Measurements from ENCODE around the gene VAMP8.
"Not testable (repeated sequence)": the region's sequence is repeated elsewhere in the genome, so short reads cannot be mapped to it uniquely, and the experiment has no call there.

Gene VAMP8

GRCh38 chr2:85539361-85540132 lies 37.8 kb upstream of the VAMP8 start:
- Histone ChIP-seq H3K4me2 (ENCODE audit: low read length) (peak overlapping the region; percentile 98), H3K9me3 (replicated peaks; ENCODE audit: low read length) (no peaks in the 10 kb centered on the region), H3K4me1 (ENCODE audit: control insufficient read depth, insufficient read depth, low read length) (peaks cover 31% of the 10 kb centered on the region), H3K36me3 (ENCODE audit: insufficient read depth, low read length) (peaks cover 48% of the 10 kb centered on the region), H3K9ac (ENCODE audit: low read depth, low read length) (peak overlapping the region; percentile 99), H3K4me3 (ENCODE audit: low read length) (peak overlapping the region; percentile 98), H3K27me3 (ENCODE audit: control insufficient read depth, insufficient read depth, low read length) (no peaks in the 10 kb centered on the region)

GRCh38 chr2:85540133-85540648 lies 37.2 kb upstream of the VAMP8 start:
- peaks cover 54% of the 10 kb centered on the region for H3K36me3 ChIP-seq (ENCODE audit: insufficient read depth, low read length)
- H3K4me3 ChIP-seq (ENCODE audit: low read length): peak overlapping the region; percentile 98
- H3K4me1 ChIP-seq (ENCODE audit: control insufficient read depth, insufficient read depth, low read length): peaks cover 31% of the 10 kb centered on the region
- no peaks in the 10 kb centered on the region for H3K27me3 ChIP-seq (ENCODE audit: control insufficient read depth, insufficient read depth, low read length)
- H3K9me3 ChIP-seq (replicated peaks; ENCODE audit: low read length): no peaks in the 10 kb centered on the region
- peak overlapping the region; percentile 98 for H3K4me2 ChIP-seq (ENCODE audit: low read length)
- peak overlapping the region; percentile 99 for H3K9ac ChIP-seq (ENCODE audit: low read depth, low read length)

- H3K4me1 ChIP-seq (ENCODE audit: control insufficient read depth, insufficient read depth, low read length): peaks cover 29% of the 10 kb centered on the region
- peaks cover 64% of the 10 kb centered on the region for H3K36me3 ChIP-seq (ENCODE audit: insufficient read depth, low read length)
- peak overlapping the region; percentile 98 for H3K4me3 ChIP-seq (ENCODE audit: low read length)
- no peaks in the 10 kb centered on the region for H3K9me3 ChIP-seq (replicated peaks; ENCODE audit: low read length)
- peak overlapping the region; percentile 98 for H3K4me2 ChIP-seq (ENCODE audit: low read length)
- peak overlapping the region; percentile 99 for H3K9ac ChIP-seq (ENCODE audit: low read depth, low read length)
- H3K27me3 ChIP-seq (ENCODE audit: control insufficient read depth, insufficient read depth, low read length): no peaks in the 10 kb centered on the region
Measured at GRCh38 chr2:85541262-85541661, 36.1 kb upstream of the VAMP8 start.

GRCh38 chr2:85541753-85542457 lies 35.5 kb upstream of the VAMP8 start:
- Histone ChIP-seq H3K36me3 (ENCODE audit: insufficient read depth, low read length) (peaks cover 64% of the 10 kb centered on the region), H3K27me3 (ENCODE audit: control insufficient read depth, insufficient read depth, low read length) (no peaks in the 10 kb centered on the region), H3K4me1 (ENCODE audit: control insufficient read depth, insufficient read depth, low read length) (peaks cover 24% of the 10 kb centered on the region), H3K9ac (ENCODE audit: low read depth, low read length) (peak overlapping the region; percentile 99), H3K9me3 (replicated peaks; ENCODE audit: low read length) (no peaks in the 10 kb centered on the region), H3K4me3 (ENCODE audit: low read length) (peak overlapping the region; percentile 98), H3K4me2 (ENCODE audit: low read length) (peak overlapping the region; percentile 98)

- H3K36me3 ChIP-seq (ENCODE audit: insufficient read depth, low read length): peaks cover 64% of the 10 kb centered on the region
- no peaks in the 10 kb centered on the region for H3K9me3 ChIP-seq (replicated peaks; ENCODE audit: low read length)
- H3K4me3 ChIP-seq (ENCODE audit: low read length): peak overlapping the region; percentile 98
- H3K27me3 ChIP-seq (ENCODE audit: control insufficient read depth, insufficient read depth, low read length): no peaks in the 10 kb centered on the region
- H3K4me2 ChIP-seq (ENCODE audit: low read length): peak overlapping the region; percentile 98
- peak overlapping the region; percentile 99 for H3K9ac ChIP-seq (ENCODE audit: low read depth, low read length)
- peaks cover 16% of the 10 kb centered on the region for H3K4me1 ChIP-seq (ENCODE audit: control insufficient read depth, insufficient read depth, low read length)
Measured at GRCh38 chr2:85542777-85543176, 34.6 kb upstream of the VAMP8 start.

GRCh38 chr2:85544254-85544691 lies 33.1 kb upstream of the VAMP8 start:
- H3K27me3 ChIP-seq (ENCODE audit: control insufficient read depth, insufficient read depth, low read length); H3K9me3 ChIP-seq (replicated peaks; ENCODE audit: low read length); H3K4me3 ChIP-seq (ENCODE audit: low read length); H3K9ac ChIP-seq (ENCODE audit: low read depth, low read length): not testable (repeated sequence)
- peaks cover 28% of the 10 kb centered on the region for H3K4me1 ChIP-seq (ENCODE audit: control insufficient read depth, insufficient read depth, low read length)
- H3K4me2 ChIP-seq (ENCODE audit: low read length): peak overlapping the region; percentile 23
- peaks cover 64% of the 10 kb centered on the region for H3K36me3 ChIP-seq (ENCODE audit: insufficient read depth, low read length)

- Histone ChIP-seq H3K4me1 (ENCODE audit: control insufficient read depth, insufficient read depth, low read length) (peaks cover 35% of the 10 kb centered on the region), H3K36me3 (ENCODE audit: insufficient read depth, low read length) (peaks cover 59% of the 10 kb centered on the region)
- not testable (repeated sequence) for H3K27me3 ChIP-seq (ENCODE audit: control insufficient read depth, insufficient read depth, low read length); H3K4me2 ChIP-seq (ENCODE audit: low read length); H3K4me3 ChIP-seq (ENCODE audit: low read length); H3K9me3 ChIP-seq (replicated peaks; ENCODE audit: low read length); H3K9ac ChIP-seq (ENCODE audit: low read depth, low read length)
Measured at GRCh38 chr2:85544915-85545779, 32.2 kb upstream of the VAMP8 start.

GRCh38 chr2:85545780-85546240 lies 31.6 kb upstream of the VAMP8 start:
- Histone ChIP-seq H3K4me3 (ENCODE audit: low read length) (no peak overlapping the region), H3K4me1 (ENCODE audit: control insufficient read depth, insufficient read depth, low read length) (peaks cover 42% of the 10 kb centered on the region), H3K4me2 (ENCODE audit: low read length) (no peak overlapping the region), H3K9ac (ENCODE audit: low read depth, low read length) (no peak overlapping the region), H3K36me3 (ENCODE audit: insufficient read depth, low read length) (peaks cover 59% of the 10 kb centered on the region), H3K9me3 (replicated peaks; ENCODE audit: low read length) (no peaks in the 10 kb centered on the region), H3K27me3 (ENCODE audit: control insufficient read depth, insufficient read depth, low read length) (no peaks in the 10 kb centered on the region)

GRCh38 chr2:85547089-85547858 lies 30.1 kb upstream of the VAMP8 start:
- Histone ChIP-seq H3K4me3 (ENCODE audit: low read length) (no peak overlapping the region), H3K36me3 (ENCODE audit: insufficient read depth, low read length) (peaks cover 58% of the 10 kb centered on the region), H3K27me3 (ENCODE audit: control insufficient read depth, insufficient read depth, low read length) (no peaks in the 10 kb centered on the region), H3K9ac (ENCODE audit: low read depth, low read length) (no peak overlapping the region), H3K4me1 (ENCODE audit: control insufficient read depth, insufficient read depth, low read length) (peaks cover 39% of the 10 kb centered on the region), H3K9me3 (replicated peaks; ENCODE audit: low read length) (no peaks in the 10 kb centered on the region), H3K4me2 (ENCODE audit: low read length) (no peak overlapping the region)

GRCh38 chr2:85547859-85548607 lies 29.4 kb upstream of the VAMP8 start:
- Histone ChIP-seq H3K4me2 (ENCODE audit: low read length) (no peak overlapping the region), H3K9me3 (replicated peaks; ENCODE audit: low read length) (no peaks in the 10 kb centered on the region), H3K36me3 (ENCODE audit: insufficient read depth, low read length) (peaks cover 58% of the 10 kb centered on the region), H3K27me3 (ENCODE audit: control insufficient read depth, insufficient read depth, low read length) (no peaks in the 10 kb centered on the region), H3K9ac (ENCODE audit: low read depth, low read length) (no peak overlapping the region), H3K4me1 (ENCODE audit: control insufficient read depth, insufficient read depth, low read length) (peaks cover 31% of the 10 kb centered on the region), H3K4me3 (ENCODE audit: low read length) (no peak overlapping the region)
